Ramos (cell line): ENCODE data around the gene PPARA.

Experiments
- in situ Hi-C: fragments of 300-500 bp; cut with MboI; formaldehyde crosslinking; loops from one replicate; pipeline ENCODE4 v1.14.3; 2022; ENCODE audit warnings: low sequenced_read_pairs; ENCODE audit not compliant: unreplicated experiment

PPARA gene

GRCh38 chr22:46162285-46162684 lies 12.0 kb downstream of the PPARA start:
- in situ Hi-C loops = no loop called here

- in situ Hi-C loops = no loop called here
Observed at GRCh38 chr22:46162771-46163556, 12.6 kb downstream of the PPARA start.

GRCh38 chr22:46163557-46163888 lies 13.2 kb downstream of the PPARA start:
- in situ Hi-C loops = no loop called here

DNA sequence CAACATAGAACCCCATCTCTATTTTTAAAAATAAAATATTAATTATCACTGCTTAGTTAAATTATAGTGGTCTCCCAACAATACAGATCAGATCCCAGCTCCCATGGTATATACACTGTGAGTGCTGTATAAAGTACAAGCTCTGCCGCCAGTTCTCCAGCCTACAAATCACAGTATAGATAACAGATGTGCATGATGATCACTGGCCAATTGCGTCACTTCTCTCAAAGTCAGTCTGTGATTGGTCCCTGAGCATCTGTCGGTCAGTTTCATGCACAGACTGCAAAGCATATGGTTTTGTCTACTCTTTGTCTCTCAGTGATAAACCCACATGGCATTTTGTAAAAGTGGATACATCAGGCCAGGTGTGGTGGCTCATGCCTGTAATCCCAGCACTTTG lies 15.7 kb downstream of the PPARA start:
- in situ Hi-C loops = no loop called here

- in situ Hi-C loops = no loop called here
Observed at GRCh38 chr22:46169628-46170027, 19.3 kb downstream of the PPARA start.

DNA sequence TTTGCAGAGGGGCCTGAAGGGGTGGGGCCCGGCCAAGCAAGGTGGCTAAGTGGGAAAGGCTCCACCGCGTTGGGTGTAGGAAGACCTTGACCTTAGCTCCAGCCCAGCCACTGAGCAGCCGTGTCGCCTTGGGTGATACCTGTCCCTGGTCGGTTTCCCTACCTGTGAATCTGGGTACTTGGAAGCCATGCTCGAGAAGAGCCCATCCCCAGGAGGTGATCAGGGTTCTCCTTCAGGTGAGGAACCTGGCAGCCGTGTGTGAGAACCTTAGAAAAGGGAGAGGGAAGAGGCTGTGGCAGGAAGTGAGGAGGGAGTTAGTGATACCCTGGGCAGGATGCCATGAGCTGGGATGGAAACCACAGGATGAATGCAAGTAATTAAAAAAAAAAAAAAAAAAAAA lies 21.6 kb downstream of the PPARA start:
- in situ Hi-C loops = no loop called here

DNA sequence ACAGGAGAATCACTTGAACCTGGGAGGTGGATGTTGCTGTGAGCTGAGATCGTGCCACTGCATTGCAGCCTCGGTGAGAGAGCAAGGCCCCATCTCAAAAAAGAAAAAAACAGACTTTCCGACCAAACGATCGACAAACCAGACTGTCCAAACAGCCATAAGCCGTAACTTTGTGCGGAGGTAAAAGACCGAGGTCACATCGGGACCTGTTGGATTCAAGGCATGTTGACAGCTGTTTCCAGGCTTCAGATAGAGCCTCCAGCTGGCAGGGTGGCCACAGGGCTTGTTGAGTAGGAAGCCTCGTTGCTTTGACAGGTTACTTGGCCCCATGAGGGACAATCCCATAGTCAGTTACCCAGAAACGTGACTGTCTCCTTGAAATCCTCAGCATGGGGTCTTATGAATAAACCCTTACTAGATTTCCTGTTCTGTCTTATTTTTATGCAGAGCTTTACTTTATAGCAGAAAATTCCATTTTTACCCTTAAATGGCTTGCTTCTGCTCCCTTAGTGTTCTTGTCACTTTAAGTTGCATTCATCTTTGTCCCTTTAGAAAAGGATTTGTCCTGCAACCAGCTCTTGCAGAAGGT lies 22.3 kb downstream of the PPARA start:
- in situ Hi-C loops = no loop called here

DNA sequence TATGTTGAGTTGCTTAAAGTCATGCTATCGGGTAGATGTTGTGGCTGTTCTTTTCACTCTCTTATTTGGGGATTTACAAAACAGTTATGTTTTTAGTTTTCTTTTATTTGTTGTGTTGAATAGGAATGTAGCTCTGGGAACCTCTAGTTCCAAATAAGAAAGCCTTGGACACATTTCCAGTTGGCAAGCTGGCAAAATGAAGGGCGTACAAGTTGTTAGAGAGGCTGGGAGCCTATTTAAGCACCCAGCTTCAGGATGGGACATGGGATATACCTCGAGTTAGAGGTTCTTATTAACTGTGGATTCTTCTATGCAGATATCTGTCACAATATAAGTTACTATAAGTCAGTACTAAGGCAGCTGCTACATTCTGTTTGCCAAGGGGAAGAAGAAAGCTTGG lies 22.8 kb downstream of the PPARA start:
- in situ Hi-C loops = no loop called here

DNA sequence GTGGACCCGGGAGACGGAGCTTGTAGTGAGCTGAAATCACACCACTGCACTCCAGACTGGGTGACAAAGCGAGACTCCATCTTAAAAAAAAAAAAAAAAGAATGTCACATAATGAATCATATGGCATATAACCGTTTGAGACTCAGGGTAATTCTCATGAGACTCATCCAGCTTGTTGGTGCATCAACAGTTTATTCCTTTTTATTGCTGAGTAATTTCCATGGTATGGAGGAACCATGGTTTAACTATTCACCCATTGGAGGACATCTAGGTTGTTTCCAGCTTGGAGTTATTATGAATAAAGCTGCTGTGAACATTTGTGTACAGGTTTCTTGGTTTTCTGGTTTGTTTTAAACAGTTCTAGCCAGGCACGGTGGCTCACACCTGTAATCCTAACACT lies 25.3 kb downstream of the PPARA start:
- in situ Hi-C loops = no loop called here

DNA sequence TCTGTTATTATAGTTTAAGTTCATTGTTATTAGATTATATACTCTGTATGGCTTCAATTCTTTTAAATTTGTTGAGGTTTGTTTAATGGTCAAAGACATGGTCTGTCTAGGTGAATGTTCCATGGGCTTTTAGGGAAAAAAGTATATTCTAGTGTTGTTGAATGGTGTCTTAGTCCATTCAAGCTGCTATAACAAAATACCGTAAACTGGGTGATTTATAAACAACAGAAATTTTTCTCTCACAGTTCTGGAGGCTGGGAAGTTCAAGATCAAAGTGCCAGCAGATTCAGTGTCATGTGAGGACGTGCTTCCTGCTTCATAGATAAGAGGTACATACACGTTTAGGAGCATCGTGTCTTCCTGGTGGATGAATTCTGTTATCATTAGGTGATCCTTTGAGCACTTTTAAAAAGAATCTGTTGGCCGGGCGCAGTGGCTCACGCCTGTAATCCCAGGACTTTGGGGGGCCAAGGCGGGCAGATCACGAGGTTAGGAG lies 26.2 kb downstream of the PPARA start:
- in situ Hi-C loops = no loop called here

- in situ Hi-C loops = no loop called here
Observed at GRCh38 chr22:46178755-46179505, 28.6 kb downstream of the PPARA start.

- in situ Hi-C loops = no loop called here
Observed at GRCh38 chr22:46179748-46180147, 29.4 kb downstream of the PPARA start.

GRCh38 chr22:46180370-46181137 lies 30.2 kb downstream of the PPARA start:
- in situ Hi-C loops = no loop called here

- in situ Hi-C loops = no loop called here
Observed at GRCh38 chr22:46183733-46184132, 33.4 kb downstream of the PPARA start.

GRCh38 chr22:46185283-46185682 lies 35.0 kb downstream of the PPARA start:
- in situ Hi-C loops = no loop called here

DNA sequence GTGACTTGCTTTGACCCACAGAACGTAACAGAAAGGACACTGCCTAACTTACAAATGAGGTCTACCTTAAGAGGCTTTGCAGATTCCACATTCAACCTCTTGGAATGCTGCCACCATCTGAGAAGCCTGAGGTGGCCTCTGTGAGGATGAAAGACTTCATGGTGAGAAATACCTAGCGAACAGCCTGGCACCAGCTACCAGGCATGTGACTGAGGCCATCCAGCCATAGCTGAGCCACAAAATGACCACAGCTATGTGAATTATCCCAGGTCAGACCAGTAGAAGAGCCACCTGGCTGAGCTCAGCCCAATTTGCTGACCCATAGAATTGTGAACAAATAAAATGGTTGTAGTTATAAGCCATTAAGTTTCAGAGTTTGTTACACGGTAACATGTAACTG lies 37.5 kb downstream of the PPARA start:
- in situ Hi-C loops = no loop called here

DNA sequence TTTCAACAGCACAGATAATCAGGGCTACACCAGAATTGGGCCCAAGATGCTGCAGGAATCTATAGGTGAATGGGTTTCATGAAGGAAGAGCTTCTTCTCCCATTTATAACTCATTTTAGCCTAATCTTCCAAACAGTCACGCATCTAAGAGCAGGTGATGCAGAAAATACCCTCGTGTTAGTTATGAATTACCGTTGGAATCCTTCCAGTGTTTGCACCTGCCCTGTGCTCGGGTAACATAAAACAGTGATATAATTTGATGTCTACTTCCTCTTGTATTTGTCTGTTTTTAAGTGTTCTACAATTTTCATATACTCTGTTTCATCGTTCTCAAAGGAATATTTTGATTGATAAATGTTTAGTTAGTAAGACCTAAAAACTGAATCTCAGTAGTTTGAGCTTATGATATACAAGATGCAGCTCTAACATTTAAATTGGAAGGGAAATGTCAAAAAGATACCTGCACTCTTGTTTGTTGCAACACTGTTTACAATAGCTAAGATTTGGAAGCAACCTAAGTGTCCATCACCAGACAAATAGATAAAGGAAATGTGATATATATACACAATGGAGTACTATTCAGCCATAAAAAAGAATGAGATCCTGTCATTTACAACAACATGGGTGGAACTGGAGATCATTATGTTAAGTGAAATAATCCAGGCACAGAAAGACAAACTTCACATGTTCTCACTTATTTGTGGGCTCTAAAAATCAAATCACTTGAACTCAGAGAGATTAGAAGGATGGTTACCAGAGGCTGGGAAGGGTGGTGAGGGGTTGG lies 42.1 kb downstream of the PPARA start:
- in situ Hi-C loops = no loop called here

GRCh38 chr22:46193898-46194310 lies 43.6 kb downstream of the PPARA start:
- in situ Hi-C loops = no loop called here

DNA sequence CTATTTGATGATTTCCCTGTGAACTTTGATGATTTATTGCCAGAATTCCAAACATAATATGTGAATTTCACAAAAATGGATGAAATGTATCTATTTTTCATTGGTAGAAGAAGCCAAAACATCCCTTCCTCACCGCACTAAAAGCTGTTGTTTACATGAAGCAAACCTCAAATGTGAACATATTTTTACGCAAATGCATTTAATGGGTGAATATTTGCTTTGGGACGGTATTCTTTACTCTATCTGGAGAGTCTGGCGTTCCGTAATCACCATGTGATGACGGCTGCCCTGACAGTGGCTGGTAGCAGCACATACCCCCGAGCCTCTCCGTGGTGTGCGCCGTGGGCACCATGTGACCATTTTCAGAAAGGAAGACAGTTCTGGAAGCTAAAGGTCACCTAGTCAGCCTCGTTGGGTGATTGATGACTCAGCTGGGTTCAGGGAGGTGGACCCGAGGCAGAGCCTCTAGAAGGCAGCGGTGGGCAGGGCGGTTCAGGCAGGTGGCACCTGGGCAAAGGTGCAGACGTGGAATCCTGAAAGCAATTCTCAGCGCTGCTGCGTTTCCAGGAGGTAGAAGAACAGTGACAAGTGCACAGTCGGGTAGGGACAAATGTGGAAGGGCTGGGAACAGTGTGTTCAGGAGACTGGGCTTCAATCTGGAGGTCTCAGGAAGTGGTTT lies 45.3 kb downstream of the PPARA start:
- in situ Hi-C loops = no loop called here
